HEK293T (cell line): ENCODE measurements around the gene TFRC.
"Not testable (repeated sequence)": the region's sequence is repeated elsewhere in the genome, so short reads cannot be mapped to it uniquely, and the experiment has no call there.

ENCODE experiments used
- CTCF ChIA-PET: fragments of 350-600 bp; formaldehyde crosslinking; extraction: SDS; loops from one replicate; lab custom pipeline; 2021; ENCODE audit warnings: antibody characterized with exemption, inconsistent platforms; lab: Yijun Ruan, JAX
- POLR2A ChIA-PET: fragments of 350-600 bp; formaldehyde crosslinking; extraction: SDS; loops from one replicate; lab custom pipeline; 2020; ENCODE audit warnings: antibody characterized with exemption, inconsistent platforms; lab: Yijun Ruan, JAX
- DNase-seq: peaks from one replicate; pipeline ENCODE4 v3.0.0; 2012; ENCODE audit warnings: mixed read lengths; ENCODE audit errors: extremely low spot score
- ARNT ChIP-seq: fragments of 450-650 bp; IDR thresholded peaks from 2 replicates; pipeline ENCODE4 v1.6.1; 2017; ENCODE audit warnings: mild to moderate bottlenecking
- BHLHE40 ChIP-seq: fragments of 450-650 bp; IDR thresholded peaks from 2 replicates; pipeline ENCODE4 v1.6.1; 2016; ENCODE audit warnings: mild to moderate bottlenecking, moderate library complexity, borderline replicate concordance
- CTBP1 ChIP-seq: fragments of 450-650 bp; IDR thresholded peaks from 2 replicates; pipeline ENCODE4 v1.6.1; 2016; ENCODE audit warnings: borderline replicate concordance
- ELF4 ChIP-seq: fragments of 450-650 bp; IDR thresholded peaks from 2 replicates; pipeline ENCODE4 v1.6.1; 2017; ENCODE audit warnings: antibody characterized with exemption
- FOXA1 ChIP-seq: fragments of 450-650 bp; IDR thresholded peaks from 2 replicates; pipeline ENCODE4 v1.6.1; 2016; ENCODE audit warnings: mild to moderate bottlenecking
- FOXK2 ChIP-seq: fragments of 450-650 bp; IDR thresholded peaks from 2 replicates; pipeline ENCODE4 v1.6.1; 2016; ENCODE audit warnings: mild to moderate bottlenecking
- FOXM1 ChIP-seq: fragments of 450-650 bp; IDR thresholded peaks from 2 replicates; pipeline ENCODE4 v1.6.1; 2017; ENCODE audit warnings: mild to moderate bottlenecking, borderline replicate concordance
- HDGF ChIP-seq: fragments of 450-650 bp; IDR thresholded peaks from 2 replicates; pipeline ENCODE4 v1.6.1; 2017; ENCODE audit warnings: antibody characterized with exemption, borderline replicate concordance
- L3MBTL2 ChIP-seq: fragments of 450-650 bp; conservative IDR thresholded peaks from 2 replicates; pipeline ENCODE4 v1.6.1; 2016; ENCODE audit warnings: mild to moderate bottlenecking
- LEF1 ChIP-seq: fragments of 450-650 bp; IDR thresholded peaks from 2 replicates; pipeline ENCODE4 v1.6.1; 2017; ENCODE audit warnings: mild to moderate bottlenecking, borderline replicate concordance
- NFRKB ChIP-seq: fragments of 450-650 bp; IDR thresholded peaks from 2 replicates; pipeline ENCODE4 v1.6.1; 2016; ENCODE audit warnings: mild to moderate bottlenecking, moderate library complexity
- PKNOX1 ChIP-seq: fragments of 450-650 bp; IDR thresholded peaks from 2 replicates; pipeline ENCODE4 v1.6.1; 2016
- SP1 ChIP-seq: fragments of 450-650 bp; IDR thresholded peaks from 2 replicates; pipeline ENCODE4 v1.6.1; 2017
- SUZ12 ChIP-seq: fragments of 450-650 bp; IDR thresholded peaks from 2 replicates; pipeline ENCODE4 v1.6.1; 2016; ENCODE audit warnings: mild to moderate bottlenecking
- TARDBP ChIP-seq: fragments of 450-650 bp; IDR thresholded peaks from 2 replicates; pipeline ENCODE4 v1.6.1; 2016
- ZNF384 ChIP-seq: fragments of 450-650 bp; IDR thresholded peaks from 2 replicates; pipeline ENCODE4 v1.6.1; 2016

Gene TFRC

GRCh38 chr3:196081002-196081833 lies 672 bp downstream of the TFRC start:
- POLR2A ChIA-PET, result interaction anchor here (1.2 kb wide), 1 partner anchor 11 kb away, joined by 3 read pairs; no protein-coding TSS in a partner anchor
- peak; percentile 42 for DNase-seq
- CTCF ChIA-PET, result no interaction called here
- TF ChIP-seq LEF1 (no peak), FOXK2 (no peak)

DNA sequence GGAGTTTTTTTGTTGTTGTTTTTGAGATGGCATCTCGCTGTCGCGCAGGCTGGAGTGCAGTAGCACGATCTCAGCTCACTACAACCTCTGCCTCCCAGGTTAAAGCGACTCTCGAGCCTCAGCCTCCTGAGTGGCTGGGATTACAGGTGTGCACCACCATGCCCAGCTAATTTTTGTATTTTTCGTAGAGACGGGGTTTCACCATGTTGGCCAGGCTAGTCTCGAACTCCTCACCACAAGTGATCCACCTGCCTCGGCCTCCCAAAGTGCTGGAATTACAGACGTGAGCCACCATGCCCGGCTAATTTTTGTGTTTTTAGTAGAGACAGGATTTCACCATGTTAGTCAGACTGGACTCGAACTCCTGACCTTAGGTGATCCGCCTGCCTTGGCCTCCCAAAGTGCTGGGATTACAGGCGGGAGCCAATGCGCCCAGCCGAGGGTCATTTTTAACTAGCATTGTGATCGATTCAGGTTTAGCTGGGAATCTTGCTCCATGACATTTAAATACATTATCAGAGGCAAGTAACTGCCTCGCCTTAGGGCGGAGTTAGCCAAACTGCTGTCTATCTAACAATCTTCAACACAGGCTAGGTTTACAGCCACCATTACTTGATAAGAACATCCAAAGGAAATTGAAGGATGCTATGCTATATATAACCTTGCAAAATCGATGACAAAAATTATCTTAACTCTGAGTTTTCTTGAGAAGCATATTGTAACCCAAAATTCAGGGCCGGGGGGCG lies 1.6 kb downstream of the TFRC start:
- POLR2A ChIA-PET, result interaction anchor here (1.2 kb wide), 1 partner anchor 10 kb away, joined by 3 read pairs; no protein-coding TSS in a partner anchor
- CTCF ChIA-PET, DNase-seq: not testable (repeated sequence)

- no peak for DNase-seq
- POLR2A ChIA-PET, result no interaction called here
- CTCF ChIA-PET, result no interaction called here
- TF ChIP-seq SP1 (no peak), ZNF384 (no peak), SUZ12 (no peak), FOXK2 (no peak), PKNOX1 (no peak), NFRKB (no peak), HDGF (no peak), CTBP1 (no peak), LEF1 (no peak), BHLHE40 (no peak), FOXM1 (no peak), L3MBTL2 (no peak), ARNT (no peak), FOXA1 (no peak), ELF4 (no peak), TARDBP (no peak)
These were observed 2.2 kb downstream of the TFRC start for GRCh38 chr3:196079682-196080081.

GRCh38 chr3:196075013-196075412 lies 6.9 kb downstream of the TFRC start:
- ChIA-PET POLR2A (no interaction called here), CTCF (interaction anchor here (0.7 kb wide), 1 partner anchor 21 kb away, joined by 3 read pairs; no protein-coding TSS in a partner anchor)
- no peak for TF ChIP-seq CTBP1
- no peak for TF ChIP-seq SUZ12
- TF ChIP-seq FOXK2, result no peak
- no peak for TF ChIP-seq ELF4
- TF ChIP-seq ARNT, result no peak
- TF ChIP-seq PKNOX1, result no peak
- TF ChIP-seq NFRKB, result no peak
- no peak for TF ChIP-seq SP1
- TF ChIP-seq FOXA1, result no peak
- no peak for DNase-seq

DNA sequence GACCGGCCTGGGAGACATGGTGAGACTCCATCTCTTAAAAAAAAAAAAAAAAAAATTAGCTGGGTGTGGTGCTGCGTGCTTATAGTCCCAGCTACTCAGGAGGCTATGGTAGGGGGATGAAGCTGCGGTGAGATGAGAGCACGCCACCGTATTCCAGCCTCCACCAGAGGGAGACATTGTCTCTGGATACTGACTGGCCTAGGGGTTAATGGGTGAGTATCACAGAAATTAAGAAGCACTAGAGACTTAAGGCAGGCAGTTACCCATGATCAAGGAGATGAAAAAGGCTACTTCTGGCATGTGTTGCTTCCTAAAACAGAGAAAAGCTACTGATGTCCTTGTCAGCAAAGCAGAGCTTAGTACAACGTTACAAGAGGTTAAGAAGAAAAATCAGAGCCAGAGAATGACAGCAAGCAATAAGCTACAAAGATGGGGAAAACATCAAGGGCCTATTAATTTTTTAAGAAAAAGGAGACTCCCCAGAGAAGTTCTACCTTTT lies 8.6 kb downstream of the TFRC start:
- ChIA-PET POLR2A (no interaction called here), CTCF (interaction anchor here (0.7 to 1.5 kb wide), 8 partner anchors 114 to 789 kb away, joined by 3 to 5 read pairs (median 4); no protein-coding TSS in a partner anchor)
- DNase-seq, result peak; percentile 55
- TF ChIP-seq CTBP1 (no peak), FOXM1 (no peak), TARDBP (no peak), LEF1 (no peak), PKNOX1 (no peak), ELF4 (no peak), L3MBTL2 (no peak), NFRKB (no peak), FOXA1 (no peak), BHLHE40 (no peak), ARNT (no peak), FOXK2 (no peak), ZNF384 (no peak), SP1 (no peak), HDGF (no peak), SUZ12 (no peak)

DNA sequence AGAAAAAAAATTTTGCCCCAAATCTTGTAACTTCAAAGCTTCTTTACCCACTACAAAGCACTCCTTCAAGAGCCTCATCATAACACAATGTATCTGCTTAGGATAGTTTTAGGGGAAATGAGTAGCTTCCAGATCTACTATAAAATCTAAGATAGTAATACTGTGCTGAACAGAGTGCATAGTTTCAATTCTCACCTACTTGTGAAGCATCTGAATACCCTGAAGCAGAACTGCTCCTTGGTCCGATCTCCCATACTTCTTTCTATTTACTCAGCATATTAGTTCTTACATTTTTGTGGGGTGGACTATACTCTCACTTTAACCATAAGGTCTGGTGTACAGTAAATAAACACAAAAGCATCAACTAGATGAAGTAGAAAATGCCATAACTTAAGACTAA lies 9.6 kb downstream of the TFRC start:
- no peak for DNase-seq
- CTCF ChIA-PET, result interaction anchor here (0.6 to 1.5 kb wide), 4 partner anchors 35 to 788 kb away, joined by 3 to 5 read pairs (median 4); no protein-coding TSS in a partner anchor
- POLR2A ChIA-PET, result no interaction called here
- TF ChIP-seq CTBP1, result no peak

DNA sequence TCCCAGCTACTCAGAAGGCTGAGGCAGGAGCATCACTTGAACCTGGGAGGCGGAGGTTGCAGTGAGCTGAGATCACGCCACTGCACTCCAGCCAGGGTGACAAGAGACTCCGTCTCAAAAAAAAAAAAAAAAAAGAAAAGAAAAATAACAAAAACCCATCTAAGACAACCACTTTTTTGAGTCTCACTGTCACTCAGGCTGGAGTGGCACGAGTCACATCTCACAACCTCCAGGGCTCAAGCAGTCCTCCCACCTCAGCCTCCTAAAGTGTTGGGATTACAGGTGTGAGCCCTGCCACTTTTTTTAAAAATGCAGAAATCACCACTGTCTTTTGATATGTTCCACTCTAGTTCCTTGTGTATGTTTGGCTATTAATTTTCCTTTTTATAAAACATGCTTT lies 13.1 kb downstream of the TFRC start:
- DNase-seq, POLR2A ChIA-PET, CTCF ChIA-PET: not testable (repeated sequence)
